ENCODE results near the gene SNX20.
A peak's percentile ranks its signal among the peaks of the same experiment; 100 is the strongest.

SNX20 gene

GRCh38 chr16:50679266-50679665, 1.8 kb downstream of the SNX20 start:
- no peak for DNase-seq

GRCh38 chr16:50678531-50678930, 2.6 kb downstream of the SNX20 start:
- no peak for DNase-seq

GRCh38 chr16:50677351-50677750, 3.8 kb downstream of the SNX20 start:
- no peak for DNase-seq

- DNase-seq, result no peak
Observed at GRCh38 chr16:50676684-50677225, 4.4 kb downstream of the SNX20 start.

- DNase-seq, result no peak
Observed at GRCh38 chr16:50675686-50676610, 5.2 kb downstream of the SNX20 start.

GRCh38 chr16:50674831-50675230, 6.3 kb downstream of the SNX20 start:
- no peak for DNase-seq

- no peak for DNase-seq
Observed at GRCh38 chr16:50673496-50674275, 7.4 kb downstream of the SNX20 start.

GRCh38 chr16:50671644-50672260, 9.4 kb downstream of the SNX20 start:
- no peak for DNase-seq

GRCh38 chr16:50670476-50670875, 10.6 kb downstream of the SNX20 start:
- no peak for DNase-seq

GRCh38 chr16:50669741-50670140, 11.4 kb downstream of the SNX20 start:
- no peak for DNase-seq

GRCh38 chr16:50668368-50669008, 12.6 kb downstream of the SNX20 start:
- DNase-seq, result no peak

GRCh38 chr16:50667497-50668367, 13.4 kb downstream of the SNX20 start:
- DNase-seq, result no peak

- DNase-seq, result no peak
Observed at GRCh38 chr16:50666658-50667496, 14.2 kb downstream of the SNX20 start.

GRCh38 chr16:50665128-50665878, 15.8 kb downstream of the SNX20 start:
- DNase-seq, result peak; percentile 0

- no peak for DNase-seq
Observed at GRCh38 chr16:50664270-50664669, 16.8 kb downstream of the SNX20 start.

- no peak for DNase-seq
Observed at GRCh38 chr16:50662306-50662940, 18.7 kb downstream of the SNX20 start.

GRCh38 chr16:50659806-50660205, 21.3 kb downstream of the SNX20 start:
- no peak for DNase-seq

- no peak for DNase-seq
Observed at GRCh38 chr16:50657241-50657640, 23.9 kb downstream of the SNX20 start.

GRCh38 chr16:50655558-50656055, 25.5 kb downstream of the SNX20 start:
- DNase-seq, result no peak
